Measurements from ENCODE around the gene HOPX. TPM values are rescaled to one million over a fixed set of nuclear protein-coding genes. Genes with fewer than 3 reads are reported as not detected.

Gene HOPX
- total and polyA plus RNA-seq, 2 of the 4 experiments (the other 2 are of a cell fraction), result 1.3 to 1.7 TPM

DNA sequence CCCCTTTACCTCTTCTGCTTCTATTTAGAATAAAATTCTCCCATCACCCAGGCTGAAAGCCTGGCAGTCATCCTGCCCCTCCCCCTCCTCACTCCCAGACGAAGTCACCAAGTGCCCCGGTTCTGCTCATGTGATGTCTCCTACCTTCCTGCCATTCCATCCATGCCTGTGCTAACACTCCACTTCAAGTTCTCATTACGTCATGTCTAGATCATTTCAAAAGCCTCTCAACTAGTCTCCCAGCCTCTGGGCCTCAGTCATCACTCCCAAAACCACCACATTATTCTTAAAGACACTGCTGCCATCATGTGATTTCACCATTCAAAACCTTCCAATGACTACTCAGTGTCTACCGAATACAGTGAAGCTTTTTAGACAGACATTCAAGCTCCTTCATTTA lies 17.2 kb upstream of the HOPX start:
- POLR2A ChIA-PET (ENCODE audit: unreplicated experiment), result no interaction called here
- DNase-seq, result peak; percentile 42
- no peak overlapping the region for H3K9ac ChIP-seq (ENCODE audit: low read depth, low read length)

More for the DNA sequence above, 17.2 kb upstream of the HOPX start:
- dilution Hi-C loops (cut with HindIII; ENCODE audit: low sequenced_read_pairs, unreplicated experiment), result no loop called here
- in situ Hi-C loops (cut with MboI; ENCODE audit: low sequenced_read_pairs), result no loop called here
- Histone ChIP-seq H3K9me1 (ENCODE audit: insufficient read depth, low read length) (no peaks in the 10 kb centered on the region), H4K5ac (ENCODE audit: low read depth, low read length) (no peak overlapping the region), H3K4me1 (ENCODE audit: control insufficient read depth, insufficient read depth, low read length) (no peaks in the 10 kb centered on the region), H4K91ac (ENCODE audit: insufficient read depth, low read depth, low read length) (no peak overlapping the region), H3K79me1 (ENCODE audit: low read depth in 1 of 2, low read length in 2 of 2) (no peaks in the 10 kb centered on the region), H3K14ac (replicated peaks; ENCODE audit: low read depth, low read length) (no peak overlapping the region), H3K4me3 (ENCODE audit: insufficient read depth, low read depth, low read length) (no peak overlapping the region), H3K27ac (ENCODE audit: insufficient read depth, low read length) (no peak overlapping the region), H2AK5ac (ENCODE audit: low read depth, low read length) (no peak overlapping the region), H3K56ac (ENCODE audit: extremely low read depth, insufficient read depth, low read length) (no peak overlapping the region), H2AK9ac (replicated peaks; ENCODE audit: low read depth, low read length, poor library complexity) (no peak overlapping the region), H2BK15ac (ENCODE audit: low read depth, low read length) (no peak overlapping the region), H4K8ac (ENCODE audit: low read depth in 2 of 2, low read length in 2 of 2) (no peak overlapping the region), H3K4ac (ENCODE audit: low read depth, low read length) (no peak overlapping the region), H3K18ac (ENCODE audit: low read depth, low read length) (no peak overlapping the region), H2BK20ac (ENCODE audit: low read depth, low read length) (no peak overlapping the region), H2BK5ac (ENCODE audit: low read depth, low read length, poor library complexity, severe bottlenecking) (no peak overlapping the region), H3K36me3 (ENCODE audit: control insufficient read depth, insufficient read depth, low read length) (no peaks in the 10 kb centered on the region), H2AFZ (replicated peaks; ENCODE audit: low read length, poor library complexity) (no peak overlapping the region), H2BK120ac (ENCODE audit: low read depth, low read length) (no peak overlapping the region), H3K23ac (ENCODE audit: low read depth, low read length) (no peak overlapping the region), H3K9me3 (ENCODE audit: control insufficient read depth, insufficient read depth, low read length) (no peaks in the 10 kb centered on the region), H3K4me2 (ENCODE audit: low read depth, low read length) (no peak overlapping the region), H4K20me1 (ENCODE audit: insufficient read depth, low read length) (no peaks in the 10 kb centered on the region), H3K27me3 (ENCODE audit: control insufficient read depth, insufficient read depth, low read length) (peaks cover 16% of the 10 kb centered on the region)
- WGBS, 2 experiments (ENCODE audit: extremely low coverage in 2 of 2, insufficient read length in 1 of 2), result 67% methylated on average over 4 of the region's 4 CpGs; no CpG with 5 or more reads in 1 of the 2 experiments
- BruUV-seq (replicated peaks), result no TSS peak
- CTCF ChIA-PET, result no interaction called here
- ATAC-seq (ENCODE audit: low read depth), result no peak
- TF ChIP-seq, protein P1, sequence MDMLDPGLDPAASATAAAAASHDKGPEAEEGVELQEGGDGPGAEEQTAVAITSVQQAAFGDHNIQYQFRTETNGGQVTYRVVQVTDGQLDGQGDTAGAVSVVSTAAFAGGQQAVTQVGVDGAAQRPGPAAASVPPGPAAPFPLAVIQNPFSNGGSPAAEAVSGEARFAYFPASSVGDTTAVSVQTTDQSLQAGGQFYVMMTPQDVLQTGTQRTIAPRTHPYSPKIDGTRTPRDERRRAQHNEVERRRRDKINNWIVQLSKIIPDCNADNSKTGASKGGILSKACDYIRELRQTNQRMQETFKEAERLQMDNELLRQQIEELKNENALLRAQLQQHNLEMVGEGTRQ (IDR thresholded peaks at IDR 0.05; ENCODE audit: low read depth, low read length), result peak; percentile 22; the same call in 1 of the 2 replicates
- no peak for TF ChIP-seq NFE2L2 (IDR thresholded peaks at IDR 0.05; ENCODE audit: low read depth, low read length)
- TF ChIP-seq BHLHE40 (IDR thresholded peaks at IDR 0.05; ENCODE audit: low read depth, low read length), result no peak
- intact Hi-C loops (cut with micrococcal nuclease), result no loop called here
